ENCODE data around the gene THRB.
A peak's percentile ranks its signal among the peaks of the same experiment; 100 is the strongest.
"Not testable (repeated sequence)": the region's sequence is repeated elsewhere in the genome, so short reads cannot be mapped to it uniquely, and the experiment has no call there.

Gene THRB

DNA sequence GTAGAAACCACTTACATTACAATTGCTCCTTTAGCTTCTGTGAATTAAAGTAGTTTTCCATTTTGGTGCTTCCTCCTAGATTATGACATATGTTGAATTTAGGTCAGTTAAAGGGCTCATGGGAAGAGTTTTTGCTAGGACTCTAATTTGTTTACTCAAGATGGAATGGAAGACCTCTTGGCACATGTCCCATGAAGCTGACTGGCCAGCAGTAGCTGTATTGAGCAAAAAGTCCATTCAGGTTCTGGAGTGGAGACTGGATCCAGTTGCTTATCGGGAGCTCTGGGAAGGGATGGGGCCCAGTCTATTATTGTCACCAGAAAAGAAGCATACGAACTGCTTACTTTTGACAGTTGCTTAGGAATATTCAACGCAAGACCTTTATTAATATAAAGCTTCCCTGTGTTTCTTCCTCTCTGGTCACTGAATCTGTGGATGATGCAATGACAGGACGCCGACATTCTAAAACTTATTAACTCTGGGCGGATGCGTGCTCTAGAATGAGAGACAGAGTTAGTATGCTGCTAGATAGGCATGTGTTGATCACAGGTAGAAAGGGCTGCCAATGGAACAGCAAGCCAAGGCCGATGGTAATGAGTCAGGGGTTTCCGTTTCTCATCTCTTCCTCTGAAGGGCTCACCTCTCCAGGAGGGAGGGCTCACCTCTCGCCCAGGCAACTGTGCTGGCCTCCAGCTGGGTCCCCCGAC is 393.8 kb downstream of the THRB start:
- no peak overlapping the region for H3K4me3 ChIP-seq (ENCODE audit: insufficient read depth, low read depth, low read length)
- no peaks in the 10 kb centered on the region for H3K4me1 ChIP-seq (ENCODE audit: control insufficient read depth, insufficient read depth, low read length)
- no peaks in the 10 kb centered on the region for H3K27me3 ChIP-seq (ENCODE audit: control insufficient read depth, insufficient read depth, low read length, poor library complexity, severe bottlenecking)
- H3K36me3 ChIP-seq (ENCODE audit: control insufficient read depth, insufficient read depth, low read length), result no peaks in the 10 kb centered on the region
- WGBS, 2 experiments, result 95 to 96% methylated on average over 11 of the region's 11 CpGs
- H3K9me3 ChIP-seq (ENCODE audit: control insufficient read depth, low read length), result no peaks in the 10 kb centered on the region
- no peak overlapping the region for H3K27ac ChIP-seq (ENCODE audit: insufficient read depth, low read depth, low read length, poor library complexity, severe bottlenecking)

DNA sequence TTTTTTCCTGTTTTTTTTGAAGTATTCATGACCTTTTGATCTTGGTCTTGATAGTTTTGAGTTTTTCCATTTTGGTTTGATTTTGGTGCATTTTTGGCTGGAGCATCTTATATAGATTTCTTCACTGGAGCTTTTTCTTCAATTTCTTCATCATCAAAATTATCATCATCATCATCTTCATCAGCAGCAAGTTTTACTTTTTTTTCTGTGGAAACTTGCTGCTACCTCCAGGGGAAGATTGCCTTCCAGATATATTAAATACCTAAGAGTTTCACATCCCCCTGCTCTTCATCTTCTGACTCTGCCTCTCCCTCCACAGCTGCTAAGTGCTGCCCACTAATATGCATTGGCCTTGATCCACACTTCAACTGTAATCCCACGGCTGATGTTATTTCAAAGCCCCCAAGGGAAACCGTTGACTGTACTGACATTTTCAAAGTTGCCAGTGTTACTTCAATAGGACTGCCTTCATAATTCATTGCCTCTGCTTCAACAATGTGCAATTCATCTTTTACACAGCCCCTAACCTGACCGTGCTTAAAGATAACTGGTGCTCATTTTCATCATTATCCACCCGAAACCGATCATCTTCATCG is 397.9 kb downstream of the THRB start:
- WGBS, 2 experiments, result 94% methylated on average over 6 of the region's 6 CpGs

DNA sequence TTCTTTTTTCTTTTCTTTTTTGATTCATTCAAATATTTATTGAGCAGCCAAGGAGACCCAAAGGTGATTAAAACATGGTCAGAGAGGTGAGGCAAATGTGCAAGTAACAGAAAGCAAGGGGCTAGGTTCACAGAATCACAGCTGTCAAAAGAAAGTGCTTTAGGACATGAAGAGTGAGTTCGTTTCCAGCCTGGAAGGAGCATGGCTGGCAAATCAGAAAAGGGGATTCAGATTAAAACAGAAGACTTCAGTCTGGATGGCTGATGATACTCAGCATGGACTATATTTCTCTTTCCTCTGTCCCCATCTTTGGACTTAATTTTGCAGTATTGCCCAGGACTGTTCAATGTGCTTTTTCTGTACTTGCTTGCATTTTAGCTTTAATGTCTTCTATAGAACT is 398.4 kb downstream of the THRB start:
- Histone ChIP-seq H3K27me3 (ENCODE audit: control insufficient read depth, insufficient read depth, low read length, poor library complexity, severe bottlenecking) (no peaks in the 10 kb centered on the region), H3K4me1 (ENCODE audit: control insufficient read depth, insufficient read depth, low read length) (no peaks in the 10 kb centered on the region), H3K27ac (ENCODE audit: insufficient read depth, low read depth, low read length, poor library complexity, severe bottlenecking) (no peak overlapping the region), H3K4me3 (ENCODE audit: insufficient read depth, low read depth, low read length) (no peak overlapping the region), H3K9me3 (ENCODE audit: control insufficient read depth, low read length) (no peaks in the 10 kb centered on the region), H3K36me3 (ENCODE audit: control insufficient read depth, insufficient read depth, low read length) (no peaks in the 10 kb centered on the region)
- 71 to 83% methylated on average over 1 of the region's 1 CpG for WGBS, 2 experiments

More for the DNA sequence above, 397.9 kb downstream of the THRB start:
- H3K9me3 ChIP-seq (ENCODE audit: control insufficient read depth, low read length), result no peaks in the 10 kb centered on the region
- no peak overlapping the region for H3K27ac ChIP-seq (ENCODE audit: insufficient read depth, low read depth, low read length, poor library complexity, severe bottlenecking)
- no peaks in the 10 kb centered on the region for H3K36me3 ChIP-seq (ENCODE audit: control insufficient read depth, insufficient read depth, low read length)
- H3K4me1 ChIP-seq (ENCODE audit: control insufficient read depth, insufficient read depth, low read length), result no peaks in the 10 kb centered on the region
- no peak overlapping the region for H3K4me3 ChIP-seq (ENCODE audit: insufficient read depth, low read depth, low read length)
- no peaks in the 10 kb centered on the region for H3K27me3 ChIP-seq (ENCODE audit: control insufficient read depth, insufficient read depth, low read length, poor library complexity, severe bottlenecking)

DNA sequence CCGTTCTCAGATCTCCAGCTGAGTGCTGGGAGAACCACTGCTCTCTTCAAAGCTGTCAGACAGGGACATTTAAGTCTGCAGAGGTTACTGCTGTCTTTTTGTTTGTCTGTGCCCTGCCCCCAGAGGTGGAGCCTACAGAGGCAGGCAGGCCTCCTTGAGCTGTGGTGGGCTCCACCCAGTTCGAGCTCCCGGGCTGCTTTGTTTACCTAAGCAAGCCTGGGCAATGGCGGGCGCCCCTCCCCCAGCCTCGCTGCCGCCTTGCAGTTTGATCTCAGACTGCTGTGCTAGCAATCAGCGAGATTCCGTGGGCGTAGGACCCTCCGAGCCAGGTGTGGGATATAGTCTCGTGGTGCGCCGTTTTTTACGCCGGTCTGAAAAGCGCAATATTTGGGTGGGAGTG is 399.8 kb downstream of the THRB start:
- H3K4me3 ChIP-seq (ENCODE audit: insufficient read depth, low read depth, low read length); H3K27me3 ChIP-seq (ENCODE audit: control insufficient read depth, insufficient read depth, low read length, poor library complexity, severe bottlenecking); H3K27ac ChIP-seq (ENCODE audit: insufficient read depth, low read depth, low read length, poor library complexity, severe bottlenecking); H3K9me3 ChIP-seq (ENCODE audit: control insufficient read depth, low read length); H3K36me3 ChIP-seq (ENCODE audit: control insufficient read depth, insufficient read depth, low read length); H3K4me1 ChIP-seq (ENCODE audit: control insufficient read depth, insufficient read depth, low read length): not testable (repeated sequence)
- WGBS, 2 experiments, result 69 to 71% methylated on average over 16 of the region's 17 CpGs

DNA sequence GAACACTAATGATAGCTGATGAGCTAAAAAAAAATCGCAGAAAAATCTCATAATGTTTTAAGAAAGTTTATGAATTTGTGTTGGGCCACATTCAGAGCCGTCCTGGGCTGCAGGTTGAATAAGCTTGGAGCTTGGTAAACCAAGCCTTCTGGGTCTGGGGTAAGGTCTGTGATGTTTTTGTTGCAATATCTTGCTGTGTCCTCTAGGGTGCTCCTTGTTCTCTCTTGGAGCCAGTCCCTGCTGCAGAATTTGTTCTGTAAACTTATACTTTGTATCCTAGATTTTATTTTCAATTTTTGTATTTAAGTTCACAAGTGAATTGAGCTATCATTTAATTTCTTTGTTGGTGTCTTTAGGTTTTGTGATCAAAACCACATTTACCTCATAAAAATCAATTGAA is 405.9 kb downstream of the THRB start:
- 68 to 70% methylated on average over 2 of the region's 2 CpGs for WGBS, 2 experiments

DNA sequence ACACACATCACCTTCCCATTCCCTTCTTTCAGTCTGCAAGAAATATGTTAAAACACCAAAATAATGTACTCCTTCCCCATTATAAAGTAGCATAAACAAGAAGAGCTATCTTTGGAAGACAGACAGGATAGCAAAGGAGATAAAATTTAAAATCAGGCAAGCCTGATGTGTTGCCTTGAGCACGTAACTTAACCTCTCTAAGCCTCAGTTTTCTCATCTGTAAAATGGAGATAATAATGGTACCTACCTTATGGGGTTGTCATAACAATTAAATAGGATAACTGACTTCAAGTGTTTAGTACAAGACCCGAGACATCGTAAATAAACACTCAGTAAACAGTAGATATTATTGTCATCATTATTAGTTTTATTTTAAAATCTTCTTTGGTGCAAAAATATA is 407.2 kb downstream of the THRB start:
- H3K4me1 ChIP-seq (ENCODE audit: control insufficient read depth, insufficient read depth, low read length), result no peaks in the 10 kb centered on the region
- no peaks in the 10 kb centered on the region for H3K27me3 ChIP-seq (ENCODE audit: control insufficient read depth, insufficient read depth, low read length, poor library complexity, severe bottlenecking)
- WGBS, 2 experiments, result 80 to 100% methylated on average over 1 of the region's 3 CpGs
- no peaks in the 10 kb centered on the region for H3K36me3 ChIP-seq (ENCODE audit: control insufficient read depth, insufficient read depth, low read length)
- H3K9me3 ChIP-seq (ENCODE audit: control insufficient read depth, low read length), result no peaks in the 10 kb centered on the region
- H3K27ac ChIP-seq (ENCODE audit: insufficient read depth, low read depth, low read length, poor library complexity, severe bottlenecking), result no peak overlapping the region
- H3K4me3 ChIP-seq (ENCODE audit: insufficient read depth, low read depth, low read length), result no peak overlapping the region

More for the DNA sequence above, 405.9 kb downstream of the THRB start:
- no peak overlapping the region for H3K4me3 ChIP-seq (ENCODE audit: insufficient read depth, low read depth, low read length)
- H3K4me1 ChIP-seq (ENCODE audit: control insufficient read depth, insufficient read depth, low read length), result no peaks in the 10 kb centered on the region
- H3K36me3 ChIP-seq (ENCODE audit: control insufficient read depth, insufficient read depth, low read length), result no peaks in the 10 kb centered on the region
- H3K27ac ChIP-seq (ENCODE audit: insufficient read depth, low read depth, low read length, poor library complexity, severe bottlenecking), result no peak overlapping the region
- H3K27me3 ChIP-seq (ENCODE audit: control insufficient read depth, insufficient read depth, low read length, poor library complexity, severe bottlenecking), result no peaks in the 10 kb centered on the region
- no peaks in the 10 kb centered on the region for H3K9me3 ChIP-seq (ENCODE audit: control insufficient read depth, low read length)

DNA sequence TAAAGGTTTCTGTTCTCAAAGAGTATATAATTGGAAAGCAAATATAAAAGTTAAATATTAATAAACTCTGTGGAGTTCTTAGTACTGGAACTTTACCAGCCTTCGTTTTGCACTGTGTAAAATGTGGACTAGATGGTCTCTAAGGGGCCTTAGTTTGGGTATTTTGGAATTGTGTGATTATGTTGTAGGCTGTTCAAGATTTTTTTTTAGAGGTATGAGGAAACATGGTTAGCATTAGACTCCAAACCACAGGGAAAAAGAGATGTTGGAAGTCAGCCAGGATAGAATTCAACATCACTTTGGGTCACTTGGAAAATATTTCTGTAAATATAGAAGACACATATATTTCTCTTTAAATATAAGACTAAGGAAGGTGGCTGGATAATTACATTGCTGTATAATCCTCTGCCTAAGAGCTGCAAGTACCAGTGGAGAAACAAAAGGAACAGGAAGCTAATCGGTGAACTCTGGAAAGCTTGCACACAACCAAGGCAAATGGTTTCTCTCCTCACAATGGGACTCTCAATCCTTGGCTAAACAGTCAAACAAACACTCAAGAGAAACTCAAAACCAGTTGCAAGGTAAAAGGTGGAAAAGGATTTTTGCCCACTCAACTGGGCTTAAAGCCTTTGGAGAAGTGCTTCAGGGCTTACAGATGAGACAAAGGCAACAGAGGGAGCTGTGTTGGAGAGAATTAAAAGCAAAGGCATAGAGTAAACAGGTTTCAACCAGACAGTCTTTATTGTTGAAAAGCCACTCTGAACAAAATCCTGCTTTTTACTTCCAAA is 407.8 kb downstream of the THRB start:
- H3K4me1 ChIP-seq (ENCODE audit: control insufficient read depth, insufficient read depth, low read length), result no peaks in the 10 kb centered on the region
- H3K4me3 ChIP-seq (ENCODE audit: insufficient read depth, low read depth, low read length), result no peak overlapping the region
- H3K36me3 ChIP-seq (ENCODE audit: control insufficient read depth, insufficient read depth, low read length), result no peaks in the 10 kb centered on the region
- no peaks in the 10 kb centered on the region for H3K9me3 ChIP-seq (ENCODE audit: control insufficient read depth, low read length)
- 67 to 72% methylated on average over 2 of the region's 2 CpGs for WGBS, 2 experiments
- no peaks in the 10 kb centered on the region for H3K27me3 ChIP-seq (ENCODE audit: control insufficient read depth, insufficient read depth, low read length, poor library complexity, severe bottlenecking)
- peak overlapping the region; percentile 12 for H3K27ac ChIP-seq (ENCODE audit: insufficient read depth, low read depth, low read length, poor library complexity, severe bottlenecking)

DNA sequence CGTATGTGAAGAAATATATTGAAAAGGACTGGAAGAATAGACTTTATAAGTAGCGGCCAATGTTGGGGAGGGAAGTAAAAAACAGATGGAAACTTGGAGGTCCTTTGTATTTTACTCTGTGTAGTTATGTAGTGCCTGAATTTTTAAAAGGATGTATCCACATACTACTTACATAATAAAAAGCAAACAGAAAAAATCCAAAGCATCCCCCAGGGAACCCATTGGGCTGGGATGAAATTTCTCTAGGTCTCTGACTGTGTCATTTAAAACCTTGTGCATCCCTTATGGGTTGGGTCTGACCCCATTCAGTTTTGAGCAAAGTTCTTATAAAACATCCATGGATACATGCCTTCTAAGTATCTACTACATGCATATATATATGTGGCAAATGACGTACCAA is 408.4 kb downstream of the THRB start:
- no peak overlapping the region for H3K27ac ChIP-seq (ENCODE audit: insufficient read depth, low read depth, low read length, poor library complexity, severe bottlenecking)
- H3K4me1 ChIP-seq (ENCODE audit: control insufficient read depth, insufficient read depth, low read length), result no peaks in the 10 kb centered on the region
- no peaks in the 10 kb centered on the region for H3K9me3 ChIP-seq (ENCODE audit: control insufficient read depth, low read length)
- H3K36me3 ChIP-seq (ENCODE audit: control insufficient read depth, insufficient read depth, low read length), result no peaks in the 10 kb centered on the region
- no peak overlapping the region for H3K4me3 ChIP-seq (ENCODE audit: insufficient read depth, low read depth, low read length)
- H3K27me3 ChIP-seq (ENCODE audit: control insufficient read depth, insufficient read depth, low read length, poor library complexity, severe bottlenecking), result no peaks in the 10 kb centered on the region
- WGBS, 2 experiments, result 92 to 93% methylated on average over 2 of the region's 3 CpGs

DNA sequence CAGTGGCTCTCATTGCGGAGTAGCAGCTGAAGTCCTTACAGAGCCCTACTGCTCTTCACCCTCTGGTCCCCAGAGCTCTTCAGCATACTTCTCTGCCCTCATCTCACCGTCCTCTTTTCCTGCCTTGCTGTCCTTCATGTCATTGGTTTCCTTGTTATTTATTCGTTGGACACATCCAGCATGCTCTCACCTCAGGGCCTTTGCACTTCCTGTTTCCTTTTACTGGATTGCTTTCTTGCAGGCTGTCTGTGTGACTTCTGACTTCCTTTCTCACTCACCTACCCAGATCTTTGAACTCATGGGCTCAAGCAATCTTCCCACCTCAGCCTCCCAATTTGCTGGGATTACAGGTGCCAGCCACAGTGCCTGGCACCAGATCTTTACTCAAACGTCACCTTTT is 422.5 kb downstream of the THRB start:
- H3K27ac ChIP-seq (ENCODE audit: insufficient read depth, low read depth, low read length, poor library complexity, severe bottlenecking), result no peak overlapping the region
- no peaks in the 10 kb centered on the region for H3K36me3 ChIP-seq (ENCODE audit: control insufficient read depth, insufficient read depth, low read length)

DNA sequence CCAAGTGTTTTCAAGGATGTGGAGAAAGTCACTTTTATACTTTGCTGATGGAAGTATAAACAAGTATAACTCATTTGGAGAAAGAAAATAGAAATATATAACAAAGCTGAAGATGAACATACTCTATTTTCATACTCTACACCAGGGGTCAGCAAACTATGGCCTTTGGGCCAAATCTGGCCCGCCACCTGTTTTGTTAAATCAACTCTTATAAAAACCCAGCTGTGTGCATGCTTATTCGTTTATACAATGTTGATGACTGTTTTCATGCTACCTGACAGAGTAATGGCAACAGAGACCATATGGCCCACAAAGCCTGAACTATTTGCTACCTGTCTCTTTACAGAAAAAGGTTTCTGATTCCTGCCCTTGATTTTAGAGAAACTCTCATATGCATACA is 425.6 kb downstream of the THRB start:
- Histone ChIP-seq H3K4me3 (ENCODE audit: insufficient read depth, low read depth, low read length) (no peak overlapping the region), H3K27ac (ENCODE audit: insufficient read depth, low read depth, low read length, poor library complexity, severe bottlenecking) (no peak overlapping the region)

More for the DNA sequence above, 422.5 kb downstream of the THRB start:
- Histone ChIP-seq H3K4me1 (ENCODE audit: control insufficient read depth, insufficient read depth, low read length) (no peaks in the 10 kb centered on the region), H3K27me3 (ENCODE audit: control insufficient read depth, insufficient read depth, low read length, poor library complexity, severe bottlenecking) (no peaks in the 10 kb centered on the region), H3K4me3 (ENCODE audit: insufficient read depth, low read depth, low read length) (no peak overlapping the region), H3K9me3 (ENCODE audit: control insufficient read depth, low read length) (no peaks in the 10 kb centered on the region)
- 86 to 88% methylated on average over 4 of the region's 4 CpGs for WGBS, 2 experiments

More for the DNA sequence above, 425.6 kb downstream of the THRB start:
- no peaks in the 10 kb centered on the region for H3K36me3 ChIP-seq (ENCODE audit: control insufficient read depth, insufficient read depth, low read length)
- 89 to 95% methylated on average over 2 of the region's 2 CpGs for WGBS, 2 experiments
- no peaks in the 10 kb centered on the region for H3K9me3 ChIP-seq (ENCODE audit: control insufficient read depth, low read length)
- H3K27me3 ChIP-seq (ENCODE audit: control insufficient read depth, insufficient read depth, low read length, poor library complexity, severe bottlenecking), result no peaks in the 10 kb centered on the region
- no peaks in the 10 kb centered on the region for H3K4me1 ChIP-seq (ENCODE audit: control insufficient read depth, insufficient read depth, low read length)
